ENCODE data around the gene MIS18BP1. TPM values are rescaled to one million over a fixed set of nuclear protein-coding genes. Genes with fewer than 3 reads are reported as not detected.

The MIS18BP1 gene
- total RNA-seq (2022; extraction: Qiagen RNA extraction; ENCODE audit: low read depth): 21.1 to 28.1 TPM (median 23.9 TPM) in 5 replicates

GRCh38 chr14:45253070-45253753 is at the start of gene MIS18BP1:
Gene MIS18BP1, minus strand, starts transcription at chr14:45253202. Its CDS starts 5,916 bp downstream, at chr14:45247286.

Other genes starting within 250 kb of the MIS18BP1 start
- gene PRPF39, start 169.1 kb downstream of the MIS18BP1 start, total RNA-seq (2022; extraction: Qiagen RNA extraction; ENCODE audit: low read depth): 15.1 to 21.2 TPM (median 19.8 TPM) in 5 replicates
- 82.9 to 150 TPM (median 115 TPM) in 5 replicates for gene FKBP3, start 118.7 kb downstream of the MIS18BP1 start, total RNA-seq (2022; extraction: Qiagen RNA extraction; ENCODE audit: low read depth)
- 4.6 to 6.8 TPM (median 5.8 TPM) in 5 replicates for gene FANCM, start 117.3 kb downstream of the MIS18BP1 start, total RNA-seq (2022; extraction: Qiagen RNA extraction; ENCODE audit: low read depth)